GM10248 (cell line): ENCODE measurements around the gene STARD4.

Source experiments
- CTCF ChIA-PET: fragments of 300-600 bp; sonication (Branson Sonifier 250); formaldehyde crosslinking; extraction: SDS; loops from one replicate; lab custom pipeline; 2021; ENCODE audit warnings: antibody characterized with exemption; lab: Yijun Ruan, JAX
- POLR2A ChIA-PET: fragments of 350-650 bp; sonication (Branson Sonifier 250); formaldehyde crosslinking; extraction: SDS; loops from one replicate; lab custom pipeline; 2020; ENCODE audit warnings: antibody characterized with exemption; lab: Yijun Ruan, JAX
- DNase-seq: peaks from one replicate; pipeline ENCODE4 v3.0.0; 2012; ENCODE audit errors: extremely low spot score
- CTCF ChIP-seq: IDR thresholded peaks from 2 replicates; pipeline ENCODE4 v1.5.1; 2012; ENCODE audit warnings: mild to moderate bottlenecking, low read depth; ENCODE audit errors: extremely low read depth, missing control alignments, control extremely low read depth

Gene STARD4

GRCh38 chr5:111463311-111463710 is 49.0 kb downstream of the STARD4 start:
- no peak for TF ChIP-seq CTCF
- CTCF ChIA-PET: no interaction called here
- DNase-seq: no peak
- POLR2A ChIA-PET: no interaction called here

- POLR2A ChIA-PET: no interaction called here
- CTCF ChIA-PET: interaction anchor here (0.9 to 1.5 kb wide), 3 partner anchors 8 to 167 kb away, joined by 3 to 6 read pairs (median 3); no protein-coding TSS in a partner anchor
- no peak for DNase-seq
- TF ChIP-seq CTCF: no peak
These were observed 50.4 kb downstream of the STARD4 start for GRCh38 chr5:111461934-111462333.

- CTCF ChIA-PET: interaction anchor here (0.8 to 1.5 kb wide), 5 partner anchors 8 to 166 kb away, joined by 3 to 6 read pairs (median 3); no protein-coding TSS in a partner anchor
- TF ChIP-seq CTCF: no peak
- POLR2A ChIA-PET: no interaction called here
- DNase-seq: peak; percentile 27
These were observed 51.1 kb downstream of the STARD4 start for GRCh38 chr5:111461255-111461671.

- CTCF ChIA-PET: no interaction called here
- DNase-seq: no peak
- TF ChIP-seq CTCF: no peak
- POLR2A ChIA-PET: no interaction called here
These were observed 57.6 kb downstream of the STARD4 start for GRCh38 chr5:111454776-111455175.

GRCh38 chr5:111454198-111454622 is 58.1 kb downstream of the STARD4 start:
- no peak for DNase-seq
- ChIA-PET POLR2A (no interaction called here), CTCF (interaction anchor here (0.7 kb wide), 1 partner anchor 30 kb away, joined by 3 read pairs; no protein-coding TSS in a partner anchor)

GRCh38 chr5:111453747-111454146 is 58.6 kb downstream of the STARD4 start:
- POLR2A ChIA-PET: no interaction called here
- no peak for DNase-seq
- TF ChIP-seq CTCF: no peak
- CTCF ChIA-PET: interaction anchor here (0.7 kb wide), 1 partner anchor 31 kb away, joined by 3 read pairs; no protein-coding TSS in a partner anchor

More at GRCh38 chr5:111454198-111454622, 58.1 kb downstream of the STARD4 start:
- TF ChIP-seq CTCF: no peak

- CTCF ChIA-PET: interaction anchor here (1.2 kb wide), 1 partner anchor 9 kb away, joined by 3 read pairs; no protein-coding TSS in a partner anchor
- POLR2A ChIA-PET: no interaction called here
- no peak for DNase-seq
- TF ChIP-seq CTCF: no peak
These were observed 59.0 kb downstream of the STARD4 start for GRCh38 chr5:111453295-111453694.
